ENCODE data around the gene PUSL1. TPM values are rescaled to one million over a fixed set of nuclear protein-coding genes. Genes with fewer than 3 reads are reported as not detected.

The PUSL1 gene
- total RNA-seq, 4 donors from 2014 or later = 6.2 to 13.1 (median 9.5) TPM

GRCh38 chr1:1336931-1337792 lies 28.8 kb downstream of the PUSL1 start:
- in situ Hi-C loops (cut with MboI; ENCODE audit: low sequenced_read_pairs in 4 of 4) (no loop called here), intact Hi-C loops (cut with DNase I; ENCODE audit: low total_unique reads) (no loop called here)
- no peaks in the 10 kb centered on the region for H3K9me3 ChIP-seq
- H3K4me1 ChIP-seq = peaks cover 8 to 16% of the 10 kb centered on the region in 2 donors
- DNase-seq (no peak), ATAC-seq (no peak)
- TF ChIP-seq POLR2A (IDR thresholded peaks at IDR 0.05) (no peak), CTCF (IDR thresholded peaks at IDR 0.05 in 4 of 5, conservative IDR thresholded peaks at IDR 0.05 in 1 of 5) (no peak)
- H3K27me3 ChIP-seq = no peaks in the 10 kb centered on the region
- no peak overlapping the region for H3K27ac ChIP-seq
- no peak overlapping the region for H3K4me3 ChIP-seq
- H3K36me3 ChIP-seq = peaks cover 0 to 57% of the 10 kb centered on the region in 2 donors

GRCh38 chr1:1337793-1338147 lies 29.4 kb downstream of the PUSL1 start:
- in situ Hi-C loops (cut with MboI; ENCODE audit: low sequenced_read_pairs in 4 of 4) = no loop called here
- TF ChIP-seq CTCF (IDR thresholded peaks at IDR 0.05 in 4 of 5, conservative IDR thresholded peaks at IDR 0.05 in 1 of 5) (no peak), POLR2A (IDR thresholded peaks at IDR 0.05) (no peak)
- Histone ChIP-seq H3K27ac (no peak overlapping the region), H3K4me3 (no peak overlapping the region), H3K4me1 (peaks cover 4 to 22% of the 10 kb centered on the region in 2 donors), H3K9me3 (no peaks in the 10 kb centered on the region), H3K36me3 (peaks cover 0 to 57% of the 10 kb centered on the region in 2 donors), H3K27me3 (no peaks in the 10 kb centered on the region)
- ATAC-seq = no peak
- intact Hi-C loops (cut with DNase I; ENCODE audit: low total_unique reads) = no loop called here
- no peak for DNase-seq

- H3K4me3 ChIP-seq = no peak overlapping the region
- no peak overlapping the region for H3K27ac ChIP-seq
- no peaks in the 10 kb centered on the region for H3K9me3 ChIP-seq
- peaks cover 0 to 57% of the 10 kb centered on the region in 2 donors for H3K36me3 ChIP-seq
- intact Hi-C loops (cut with DNase I; ENCODE audit: low total_unique reads) = no loop called here
- DNase-seq (no peak), ATAC-seq (no peak)
- H3K4me1 ChIP-seq = peaks cover 6 to 23% of the 10 kb centered on the region in 2 donors
- H3K27me3 ChIP-seq = no peaks in the 10 kb centered on the region
- in situ Hi-C loops (cut with MboI; ENCODE audit: low sequenced_read_pairs in 4 of 4) = no loop called here
- TF ChIP-seq POLR2A (IDR thresholded peaks at IDR 0.05) (no peak), CTCF (IDR thresholded peaks at IDR 0.05 in 4 of 5, conservative IDR thresholded peaks at IDR 0.05 in 1 of 5) (no peak)
Observed at GRCh38 chr1:1338278-1338677, 29.9 kb downstream of the PUSL1 start.

- peaks cover 0 to 57% of the 10 kb centered on the region in 2 donors for H3K36me3 ChIP-seq
- H3K9me3 ChIP-seq = no peaks in the 10 kb centered on the region
- no peak for DNase-seq
- ATAC-seq = no peak
- H3K27me3 ChIP-seq = no peaks in the 10 kb centered on the region
- no peak overlapping the region for H3K4me3 ChIP-seq
- no peak for TF ChIP-seq POLR2A (IDR thresholded peaks at IDR 0.05)
- TF ChIP-seq CTCF (IDR thresholded peaks at IDR 0.05 in 4 of 5, conservative IDR thresholded peaks at IDR 0.05 in 1 of 5) = no peak
- peaks cover 23 to 35% of the 10 kb centered on the region in 2 donors for H3K4me1 ChIP-seq
- intact Hi-C loops (cut with DNase I; ENCODE audit: low total_unique reads) (no loop called here), in situ Hi-C loops (cut with MboI; ENCODE audit: low sequenced_read_pairs in 4 of 4) (no loop called here)
- no peak overlapping the region for H3K27ac ChIP-seq
Observed at GRCh38 chr1:1340185-1340584, 31.8 kb downstream of the PUSL1 start.
